ENCODE results near the gene ERN1. TPM values are rescaled to one million over a fixed set of nuclear protein-coding genes. Genes with fewer than 3 reads are reported as not detected.

The ERN1 gene
- polyA plus RNA-seq, 1 donor (not counting 4 experiments of a cell fraction or from before 2014, with no cell fraction given), result 7.1 TPM

GRCh38 chr17:64058621-64059020, 71.3 kb downstream of the ERN1 start:
- H4K20me1 ChIP-seq (ENCODE audit: control insufficient read depth, extremely low read depth, insufficient read depth, low read length), result no peaks in the 10 kb centered on the region
- no peak for FAIRE-seq
- no peak overlapping the region for H3K4me3 ChIP-seq (ENCODE audit: control insufficient read depth in 2 of 3, extremely low read depth in 1 of 3, insufficient read depth in 2 of 3, low read depth in 1 of 3, low read length in 3 of 3)
- H3K27me3 ChIP-seq (ENCODE audit: control insufficient read depth, extremely low read depth, insufficient read depth, low read length), result no peaks in the 10 kb centered on the region
- dilution Hi-C loops (cut with MboI; ENCODE audit: extremely low pct_ligation_motif_present, low sequenced_read_pairs), result no loop called here
- H3K27ac ChIP-seq (ENCODE audit: control insufficient read depth, insufficient read depth, low read length), result no peak overlapping the region
- TF ChIP-seq EZH2 (IDR thresholded peaks at IDR 0.05; ENCODE audit: low read length), result no peak
- TF ChIP-seq CTCF (optimal IDR thresholded peaks at IDR 0.05 in 1 of 3, IDR thresholded peaks at IDR 0.05 in 1 of 3, conservative IDR thresholded peaks at IDR 0.05 in 1 of 3; ENCODE audit: extremely low read depth in 1 of 3, insufficient read depth in 2 of 3, low read length in 3 of 3), result no peak
- H3K36me3 ChIP-seq (ENCODE audit: control insufficient read depth in 2 of 2, extremely low read depth in 1 of 2, insufficient read depth in 2 of 2, low read length in 2 of 2), result peaks cover 27 to 53% of the 10 kb centered on the region in 2 experiments
- H3K4me2 ChIP-seq (ENCODE audit: control insufficient read depth, extremely low read depth, insufficient read depth, low read depth, low read length), result no peak overlapping the region
- H3K9me3 ChIP-seq (ENCODE audit: control insufficient read depth, low read depth, low read length), result no peaks in the 10 kb centered on the region
- no peaks in the 10 kb centered on the region for H3K79me2 ChIP-seq (ENCODE audit: control insufficient read depth, insufficient read depth, low read length)
- no peak overlapping the region for H2AFZ ChIP-seq (ENCODE audit: control insufficient read depth, low read length)
- no peak for DNase-seq (ENCODE audit: low read depth, low spot score)
- H3K9me1 ChIP-seq (ENCODE audit: control insufficient read depth, extremely low read depth, insufficient read depth, low read length), result peaks cover 2% of the 10 kb centered on the region
- no peak overlapping the region for H3K9ac ChIP-seq (ENCODE audit: control insufficient read depth, extremely low read depth, insufficient read depth, low read length)
- peaks cover 6% of the 10 kb centered on the region for H3K4me1 ChIP-seq (ENCODE audit: control insufficient read depth, extremely low read depth, insufficient read depth, low read length)

GRCh38 chr17:64057701-64058263, 72.2 kb downstream of the ERN1 start:
- no peak for TF ChIP-seq EZH2 (IDR thresholded peaks at IDR 0.05; ENCODE audit: low read length)
- TF ChIP-seq CTCF (optimal IDR thresholded peaks at IDR 0.05 in 1 of 3, IDR thresholded peaks at IDR 0.05 in 1 of 3, conservative IDR thresholded peaks at IDR 0.05 in 1 of 3; ENCODE audit: extremely low read depth in 1 of 3, insufficient read depth in 2 of 3, low read length in 3 of 3), result no peak
- Histone ChIP-seq H3K9me1 (ENCODE audit: control insufficient read depth, extremely low read depth, insufficient read depth, low read length) (peaks cover 2% of the 10 kb centered on the region), H3K36me3 (ENCODE audit: control insufficient read depth in 2 of 2, extremely low read depth in 1 of 2, insufficient read depth in 2 of 2, low read length in 2 of 2) (peaks cover 31 to 56% of the 10 kb centered on the region in 2 experiments), H3K79me2 (ENCODE audit: control insufficient read depth, insufficient read depth, low read length) (no peaks in the 10 kb centered on the region), H2AFZ (ENCODE audit: control insufficient read depth, low read length) (no peak overlapping the region), H4K20me1 (ENCODE audit: control insufficient read depth, extremely low read depth, insufficient read depth, low read length) (no peaks in the 10 kb centered on the region), H3K4me1 (ENCODE audit: control insufficient read depth, extremely low read depth, insufficient read depth, low read length) (peaks cover 6% of the 10 kb centered on the region), H3K27me3 (ENCODE audit: control insufficient read depth, extremely low read depth, insufficient read depth, low read length) (no peaks in the 10 kb centered on the region), H3K9ac (ENCODE audit: control insufficient read depth, extremely low read depth, insufficient read depth, low read length) (no peak overlapping the region), H3K4me3 (ENCODE audit: control insufficient read depth in 2 of 3, extremely low read depth in 1 of 3, insufficient read depth in 2 of 3, low read depth in 1 of 3, low read length in 3 of 3) (no peak overlapping the region), H3K4me2 (ENCODE audit: control insufficient read depth, extremely low read depth, insufficient read depth, low read depth, low read length) (no peak overlapping the region), H3K27ac (ENCODE audit: control insufficient read depth, insufficient read depth, low read length) (no peak overlapping the region), H3K9me3 (ENCODE audit: control insufficient read depth, low read depth, low read length) (no peaks in the 10 kb centered on the region)
- no peak for DNase-seq (ENCODE audit: low read depth, low spot score)
- no peak for FAIRE-seq
- dilution Hi-C loops (cut with MboI; ENCODE audit: extremely low pct_ligation_motif_present, low sequenced_read_pairs), result no loop called here
